ENCODE data around the gene ZNF444.
"Not testable (repeated sequence)": the region's sequence is repeated elsewhere in the genome, so short reads cannot be mapped to it uniquely, and the experiment has no call there.

The ZNF444 gene

DNA sequence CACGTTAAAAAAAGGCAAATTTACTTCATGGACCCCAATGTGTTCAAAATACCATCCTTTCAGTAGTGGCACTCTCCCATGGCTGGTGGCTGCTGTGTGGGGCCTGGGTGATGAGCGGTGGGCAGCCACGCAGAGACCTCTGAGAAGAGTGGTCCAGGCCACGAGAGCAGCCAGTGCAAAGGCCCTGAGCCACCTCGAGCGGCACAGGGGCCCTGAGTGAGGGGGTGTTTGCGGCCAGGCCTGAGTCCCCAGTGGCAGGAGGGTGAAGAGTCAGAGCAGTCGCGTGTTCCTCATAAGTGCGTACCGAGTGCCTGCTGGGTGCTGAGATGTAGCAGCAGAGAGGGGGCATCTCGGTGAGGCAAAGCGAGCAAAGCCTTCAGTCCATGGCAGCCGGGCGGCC is 7.0 kb downstream of the ZNF444 start:
- no peak for DNase-seq

DNA sequence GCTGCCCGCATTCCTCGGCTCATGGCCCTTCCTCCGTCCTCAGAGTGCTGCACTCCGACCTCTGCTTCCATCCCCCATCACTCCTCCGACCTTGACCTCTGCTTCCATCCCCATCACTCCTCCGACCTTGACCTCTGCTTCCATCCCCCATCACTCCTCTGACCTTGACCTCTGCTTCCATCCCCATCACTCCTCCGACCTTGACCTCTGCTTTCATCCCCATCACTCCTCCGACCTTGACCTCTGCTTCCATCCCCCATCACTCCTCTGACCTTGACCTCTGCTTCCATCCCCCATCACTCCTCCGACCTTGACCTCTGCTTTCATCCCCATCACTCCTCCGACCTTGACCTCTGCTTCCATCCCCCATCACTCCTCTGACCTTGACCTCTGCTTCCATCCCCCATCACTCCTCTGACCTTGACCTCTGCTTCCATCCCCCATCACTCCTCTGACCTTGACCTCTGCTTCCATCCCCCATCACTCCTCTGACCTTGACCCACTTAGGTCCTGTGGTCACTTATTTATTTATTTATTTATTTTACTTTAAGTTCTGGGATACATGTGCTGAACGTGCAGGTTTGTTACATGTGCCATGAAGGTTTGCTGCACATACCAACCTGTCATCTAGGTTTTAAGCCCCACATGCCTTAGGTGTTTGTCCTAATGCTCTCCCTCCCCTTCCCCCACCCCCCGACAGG is 8.0 kb downstream of the ZNF444 start:
- DNase-seq = not testable (repeated sequence)

DNA sequence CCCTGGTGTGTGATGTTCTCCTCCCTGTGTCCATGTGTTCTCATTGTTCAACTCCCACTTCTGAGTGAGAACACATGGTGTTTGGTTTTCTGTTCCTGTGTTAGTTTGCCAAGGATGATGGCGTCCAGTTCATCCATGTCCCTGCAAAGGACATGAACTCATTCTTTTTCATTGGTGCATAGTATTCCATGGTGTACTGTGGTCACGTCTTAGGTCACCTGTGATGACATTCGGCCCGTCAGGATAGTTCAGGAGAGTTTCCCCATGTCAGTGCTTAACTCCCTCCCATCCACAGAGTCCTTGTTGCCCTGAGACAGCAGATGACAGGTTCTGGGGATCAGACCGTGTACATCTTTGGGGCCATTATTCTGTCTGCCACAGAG is 8.6 kb downstream of the ZNF444 start:
- DNase-seq = no peak

DNA sequence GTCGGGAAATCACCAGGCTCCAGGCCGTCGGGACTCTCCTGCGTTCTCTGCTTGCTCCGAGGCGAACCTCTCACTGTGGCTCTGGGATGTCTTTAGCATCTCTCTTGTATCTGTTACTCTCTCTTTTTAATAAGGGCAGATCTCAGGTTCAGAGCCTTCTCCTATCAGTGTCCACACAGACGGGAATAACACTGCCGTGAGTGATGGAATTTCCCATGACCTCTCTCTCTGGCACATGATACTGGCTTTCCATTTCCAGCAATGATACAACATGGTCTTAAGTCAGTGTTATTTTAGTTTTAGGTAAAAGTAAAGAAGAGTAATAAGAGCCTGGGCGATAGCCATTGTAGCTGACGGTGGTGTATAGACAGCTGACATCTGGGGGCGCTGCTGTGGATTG is 9.3 kb downstream of the ZNF444 start:
- no peak for DNase-seq

- no peak for DNase-seq
Observed at GRCh38 chr19:56152644-56153043, 11.6 kb downstream of the ZNF444 start.

GRCh38 chr19:56153507-56153906 is 12.4 kb downstream of the ZNF444 start:
- no peak for DNase-seq

- DNase-seq = peak in 1 of 2 experiments; percentile 45
Observed at GRCh38 chr19:56155124-56155687, 14.1 kb downstream of the ZNF444 start.

DNA sequence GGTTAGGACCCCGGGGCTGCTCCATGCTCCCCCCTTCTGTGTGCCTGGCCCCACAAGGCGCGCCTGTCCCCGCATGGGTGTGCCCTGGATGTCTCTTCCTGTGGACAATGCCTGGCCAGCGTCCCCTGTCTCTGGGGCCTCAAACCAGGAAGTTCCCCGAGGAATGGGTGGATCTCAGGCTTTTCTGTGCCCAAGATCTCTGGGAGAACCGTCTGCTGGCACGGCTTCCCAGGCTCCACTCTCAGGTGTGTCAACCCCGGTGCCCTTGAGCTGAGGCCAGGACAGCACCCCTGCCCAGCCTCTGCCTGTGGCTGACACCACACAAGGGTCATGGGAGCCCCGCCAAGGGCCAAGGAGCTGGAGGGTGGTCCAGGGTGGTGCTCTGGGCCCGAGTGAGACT is 15.7 kb downstream of the ZNF444 start:
- DNase-seq = no peak

- DNase-seq = no peak
Observed at GRCh38 chr19:56158170-56158757, 17.2 kb downstream of the ZNF444 start.

DNA sequence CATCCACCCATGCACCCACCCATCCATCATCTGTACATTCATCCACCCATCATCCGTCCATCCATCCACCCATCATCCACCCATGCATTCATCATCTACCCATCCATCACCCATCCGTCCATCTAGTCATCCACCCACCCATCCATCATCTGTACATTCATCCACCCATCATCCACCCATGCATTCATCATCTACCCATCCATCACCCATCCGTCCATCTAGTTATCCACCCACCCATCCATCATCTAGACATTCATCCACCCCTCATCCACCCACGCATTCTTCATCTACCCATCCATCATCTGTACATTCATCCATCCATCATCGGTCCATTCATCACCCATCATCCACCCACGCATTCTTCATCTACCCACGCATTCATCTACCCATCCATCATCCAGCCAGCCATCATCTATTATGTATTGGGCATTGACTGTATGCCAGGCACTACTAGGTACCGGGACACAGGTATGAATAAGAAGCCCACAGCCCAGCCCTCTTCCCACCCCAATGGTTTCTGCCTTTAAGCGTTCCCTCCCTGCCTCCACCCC is 18.0 kb downstream of the ZNF444 start:
- no peak for DNase-seq

- no peak for DNase-seq
Observed at GRCh38 chr19:56159622-56160271, 18.7 kb downstream of the ZNF444 start.

- DNase-seq = no peak
Observed at GRCh38 chr19:56161534-56161933, 20.4 kb downstream of the ZNF444 start.

GRCh38 chr19:56162258-56162657 is 21.2 kb downstream of the ZNF444 start:
- no peak for DNase-seq

DNA sequence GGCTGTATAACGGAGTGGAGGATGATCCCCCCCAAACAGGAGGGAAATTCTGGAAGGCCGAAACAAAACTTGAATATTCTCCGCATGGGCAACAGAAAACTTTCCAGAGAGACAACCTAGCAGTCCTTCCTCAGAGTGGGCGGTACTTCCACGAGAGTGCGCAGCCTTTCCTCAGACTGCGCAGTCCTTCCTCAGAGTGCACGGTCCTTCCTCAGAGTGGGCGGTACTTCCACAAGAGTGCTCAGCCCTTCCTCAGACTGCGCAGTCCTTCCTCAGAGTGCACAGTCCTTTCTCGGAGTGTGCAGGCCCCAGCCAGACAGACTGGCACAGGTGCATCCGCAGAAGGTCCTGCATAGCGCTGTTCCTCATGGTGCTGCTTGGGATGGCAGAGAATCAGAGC is 22.0 kb downstream of the ZNF444 start:
- no peak for DNase-seq

DNA sequence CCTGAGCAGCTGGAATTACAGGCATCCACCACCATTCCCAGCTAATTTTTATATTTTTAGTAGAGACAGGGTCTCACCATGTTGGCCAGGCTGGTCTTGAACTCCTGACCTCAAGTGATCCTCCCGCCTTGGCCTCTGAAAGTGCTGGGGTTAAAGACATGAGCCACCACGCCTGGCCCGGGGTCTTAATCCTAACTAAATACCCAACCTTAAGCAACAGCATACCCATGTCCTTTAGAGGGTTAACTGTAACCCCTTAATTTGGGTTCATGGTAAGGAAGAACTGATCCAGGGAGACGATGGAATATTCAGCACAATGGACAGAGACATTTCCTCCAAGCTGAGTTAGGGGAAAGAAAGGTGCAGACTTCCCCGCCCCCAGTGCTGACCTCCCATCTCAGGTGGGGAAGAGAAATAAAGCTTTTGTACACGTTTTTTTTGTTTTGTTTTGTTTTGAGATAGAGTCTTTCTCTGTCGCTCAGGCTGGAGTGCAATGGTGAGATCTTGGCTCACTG is 26.0 kb downstream of the ZNF444 start:
- no peak for DNase-seq

DNA sequence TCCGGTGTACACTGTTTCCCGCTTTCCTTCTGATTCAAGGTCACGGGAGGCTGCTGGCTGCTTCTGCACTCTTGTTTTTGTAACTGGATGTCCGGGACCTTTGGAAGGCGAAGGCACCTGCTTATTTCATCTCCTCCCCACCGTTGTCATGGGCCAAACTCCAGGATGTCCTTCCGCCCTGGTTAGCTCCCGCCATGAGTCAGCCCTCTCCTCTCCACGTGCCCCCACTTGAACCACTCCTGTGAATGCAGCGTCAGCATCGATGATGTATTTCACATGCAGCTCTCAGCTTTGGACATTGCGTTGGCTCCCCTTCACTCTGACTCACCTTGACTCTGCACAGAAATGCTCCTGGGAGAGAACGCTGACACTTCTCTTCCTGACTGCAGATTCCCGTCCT is 29.2 kb downstream of the ZNF444 start:
- no peak for DNase-seq

- DNase-seq = no peak
Observed at GRCh38 chr19:56174086-56174485, 33.0 kb downstream of the ZNF444 start.

GRCh38 chr19:56174550-56174949 is 33.5 kb downstream of the ZNF444 start:
- DNase-seq = peak in 1 of 2 experiments; percentile 12

GRCh38 chr19:56175861-56176307 is 34.8 kb downstream of the ZNF444 start, which contains the start of gene GALP:
Gene GALP, plus strand, starts transcription at chr19:56176008. Its CDS starts 1,101 bp downstream, at chr19:56177109.
- not testable (repeated sequence) for DNase-seq

DNA sequence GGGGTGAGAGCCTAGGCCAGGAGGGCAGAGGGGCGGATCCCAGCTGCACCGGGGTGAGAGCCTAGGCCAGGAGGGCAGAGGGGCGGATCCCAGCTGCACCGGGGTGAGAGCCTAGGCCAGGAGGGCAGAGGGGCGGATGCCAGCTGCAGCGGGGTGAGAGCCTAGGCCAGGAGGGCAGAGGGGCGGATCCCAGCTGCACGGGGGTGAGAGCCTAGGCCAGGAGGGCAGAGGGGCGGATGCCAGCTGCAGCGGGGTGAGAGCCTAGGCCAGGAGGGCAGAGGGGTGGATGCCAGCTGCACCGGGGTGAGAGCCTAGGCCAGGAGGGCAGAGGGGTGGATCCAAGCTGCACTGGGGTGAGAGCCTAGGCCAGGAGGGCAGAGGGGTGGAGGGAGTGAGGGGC is 35.2 kb downstream of the ZNF444 start:
- not testable (repeated sequence) for DNase-seq

GRCh38 chr19:56176881-56177280 is 35.8 kb downstream of the ZNF444 start:
- DNase-seq = peak; percentile 11 to 50

- DNase-seq = no peak
Observed at GRCh38 chr19:56177564-56178243, 36.6 kb downstream of the ZNF444 start.

DNA sequence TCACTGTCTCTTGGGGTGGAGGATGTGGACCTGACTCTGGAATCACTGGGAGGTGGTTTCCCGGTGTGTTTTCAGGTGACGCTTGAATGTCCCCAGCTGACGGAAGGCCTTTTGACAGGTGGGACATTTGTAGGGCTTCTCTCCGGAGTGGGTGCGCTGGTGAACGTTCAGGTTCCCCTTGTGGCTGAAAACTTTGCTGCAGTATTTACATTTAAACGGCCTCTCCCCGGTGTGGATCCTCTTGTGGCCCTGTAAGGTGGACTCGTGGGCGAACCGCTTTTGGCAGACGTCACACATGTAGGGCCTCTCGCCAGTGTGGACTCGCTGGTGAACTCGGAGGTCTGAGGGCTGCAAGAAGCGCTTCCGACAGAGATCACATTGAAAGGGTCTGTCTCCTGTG is 48.7 kb downstream of the ZNF444 start:
- DNase-seq = no peak

All from NCI-H526 (cell line).